ENCODE measurements around the gene ZC3H6. TPM values are rescaled to one million over a fixed set of nuclear protein-coding genes. Genes with fewer than 3 reads are reported as not detected.
"Not testable (repeated sequence)": the region's sequence is repeated elsewhere in the genome, so short reads cannot be mapped to it uniquely, and the experiment has no call there.

Gene ZC3H6
- total and polyA plus RNA-seq, 2 of the 13 experiments (the other 11 are each of a cell fraction or from before 2014, with no cell fraction given) = 0.71 to 0.93 TPM

DNA sequence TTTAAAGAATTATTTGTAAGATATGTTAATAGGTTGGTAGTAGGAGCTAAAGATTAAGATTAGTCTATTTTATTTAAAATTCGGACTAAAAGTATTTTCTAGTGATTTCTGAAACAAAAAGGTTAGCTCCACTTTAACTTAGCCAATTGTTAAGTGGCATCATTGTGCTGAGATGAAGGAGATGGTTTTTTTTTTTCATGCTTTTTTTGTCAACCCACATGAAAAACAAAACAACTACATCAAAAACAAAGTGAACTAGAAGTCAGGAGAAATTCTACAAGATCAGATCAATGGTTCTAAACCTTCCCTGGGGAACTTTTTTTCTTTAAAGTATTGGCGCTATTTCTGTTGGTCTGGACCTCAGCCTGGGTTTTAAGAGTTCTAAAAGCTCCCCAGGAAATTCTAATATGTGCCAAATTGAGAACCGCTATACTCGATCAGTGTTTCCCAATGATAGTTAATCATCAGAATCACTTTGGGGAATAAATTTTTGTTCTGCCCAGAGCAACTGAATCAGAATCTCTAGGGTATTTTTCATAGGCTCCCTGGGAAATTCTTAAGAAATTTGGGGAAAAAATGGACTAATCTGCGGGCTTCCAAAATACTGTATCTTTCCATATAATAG, 2.3 kb downstream of the ZC3H6 start:
- CTCF ChIA-PET (ENCODE audit: low intra/inter-chr PET ratio, low total read pairs) = no interaction called here

DNA sequence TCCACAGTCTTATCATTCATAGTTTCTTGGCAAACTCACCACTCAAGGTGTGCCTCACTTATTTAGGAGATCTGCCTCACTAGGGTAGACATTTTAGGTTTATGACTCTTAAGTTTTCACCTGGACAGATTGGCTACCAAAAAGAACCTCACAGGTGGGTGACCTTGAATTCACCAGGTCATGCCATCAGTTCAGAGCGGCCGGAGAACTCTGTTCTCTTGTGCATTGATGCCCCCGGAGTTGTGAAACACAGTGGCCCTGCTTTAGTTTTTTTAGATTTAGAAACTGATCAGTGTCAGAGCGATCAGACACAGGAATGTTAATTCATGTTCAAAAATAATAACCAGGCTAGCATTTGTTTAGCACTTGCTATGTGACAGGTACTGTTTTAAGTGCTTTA, 6.7 kb downstream of the ZC3H6 start:
- H3K9ac ChIP-seq (ENCODE audit: insufficient read depth, low read depth, low read length); H3K27me3 ChIP-seq (ENCODE audit: control insufficient read depth in 1 of 2, insufficient read depth in 2 of 2, low read length in 2 of 2); FAIRE-seq; DNase-seq (ENCODE audit: low spot score); H4K20me1 ChIP-seq (ENCODE audit: insufficient read depth, low read length); H2AFZ ChIP-seq (ENCODE audit: low read length); H3K36me3 ChIP-seq (replicated peaks in 1 of 2; ENCODE audit: control insufficient read depth in 1 of 2, insufficient read depth in 2 of 2, low read length in 2 of 2); H3K4me3 ChIP-seq (replicated peaks in 1 of 3; ENCODE audit: insufficient read depth in 1 of 3, low read depth in 2 of 3, low read length in 3 of 3); H3K9me3 ChIP-seq (ENCODE audit: low read length); H3K4me2 ChIP-seq (ENCODE audit: low read depth, low read length); in situ Hi-C loops (cut with HindIII; ENCODE audit: extremely low pct_ligation_motif_present, low pct_unique_long_range_greater_than_20kb); H3K27ac ChIP-seq (ENCODE audit: extremely low read length, insufficient read depth, low read length); intact Hi-C loops (cut with micrococcal nuclease; ENCODE audit: unreplicated experiment); CTCF ChIA-PET (ENCODE audit: low intra/inter-chr PET ratio, low total read pairs); POLR2A ChIA-PET; H3K79me2 ChIP-seq (ENCODE audit: insufficient read depth, low read length); BruUV-seq (replicated peaks): not testable (repeated sequence)
- peak; percentile 52; the same call in 2 of the 3 replicates for ATAC-seq
- peaks cover 14% of the 10 kb centered on the region for H3K4me1 ChIP-seq (ENCODE audit: insufficient read depth, low read length)
- WGBS (ENCODE audit: low lambda C conversion rate) = 28% methylated on average over 4 of the region's 4 CpGs

More for the DNA sequence above, 2.3 kb downstream of the ZC3H6 start:
- 97% methylated on average over 5 of the region's 5 CpGs for WGBS (ENCODE audit: low lambda C conversion rate)
- in situ Hi-C loops (cut with HindIII; ENCODE audit: extremely low pct_ligation_motif_present, low pct_unique_long_range_greater_than_20kb) (no loop called here), intact Hi-C loops (cut with micrococcal nuclease; ENCODE audit: unreplicated experiment) (no loop called here)
- Histone ChIP-seq H3K9ac (ENCODE audit: insufficient read depth, low read depth, low read length) (no peak overlapping the region), H3K4me2 (ENCODE audit: low read depth, low read length) (no peak overlapping the region), H3K79me2 (ENCODE audit: insufficient read depth, low read length) (no peaks in the 10 kb centered on the region), H3K36me3 (replicated peaks in 1 of 2; ENCODE audit: control insufficient read depth in 1 of 2, insufficient read depth in 2 of 2, low read length in 2 of 2) (no peaks in the 10 kb centered on the region), H2AFZ (ENCODE audit: low read length) (no peak overlapping the region), H3K9me3 (ENCODE audit: low read length) (no peaks in the 10 kb centered on the region), H3K27me3 (ENCODE audit: control insufficient read depth in 1 of 2, insufficient read depth in 2 of 2, low read length in 2 of 2) (no peaks in the 10 kb centered on the region; a peak in 1 of 5 replicates), H4K20me1 (ENCODE audit: insufficient read depth, low read length) (no peaks in the 10 kb centered on the region), H3K4me1 (ENCODE audit: insufficient read depth, low read length) (peaks cover 23% of the 10 kb centered on the region), H3K27ac (ENCODE audit: extremely low read length, insufficient read depth, low read length) (no peak overlapping the region), H3K4me3 (replicated peaks in 1 of 3; ENCODE audit: insufficient read depth in 1 of 3, low read depth in 2 of 3, low read length in 3 of 3) (no peak overlapping the region)
- BruUV-seq (replicated peaks) = no TSS peak
- TF ChIP-seq ZNF432 (CRISPR knock-in tag; IDR thresholded peaks at IDR 0.05; ENCODE audit: borderline replicate concordance) = no peak
- TF ChIP-seq RELA (CRISPR knock-in tag; IDR thresholded peaks at IDR 0.05) = no peak
- TF ChIP-seq PCBP1 (IDR thresholded peaks at IDR 0.05; ENCODE audit: borderline replicate concordance, low read depth, low read length) = no peak
- TF ChIP-seq, protein P1, sequence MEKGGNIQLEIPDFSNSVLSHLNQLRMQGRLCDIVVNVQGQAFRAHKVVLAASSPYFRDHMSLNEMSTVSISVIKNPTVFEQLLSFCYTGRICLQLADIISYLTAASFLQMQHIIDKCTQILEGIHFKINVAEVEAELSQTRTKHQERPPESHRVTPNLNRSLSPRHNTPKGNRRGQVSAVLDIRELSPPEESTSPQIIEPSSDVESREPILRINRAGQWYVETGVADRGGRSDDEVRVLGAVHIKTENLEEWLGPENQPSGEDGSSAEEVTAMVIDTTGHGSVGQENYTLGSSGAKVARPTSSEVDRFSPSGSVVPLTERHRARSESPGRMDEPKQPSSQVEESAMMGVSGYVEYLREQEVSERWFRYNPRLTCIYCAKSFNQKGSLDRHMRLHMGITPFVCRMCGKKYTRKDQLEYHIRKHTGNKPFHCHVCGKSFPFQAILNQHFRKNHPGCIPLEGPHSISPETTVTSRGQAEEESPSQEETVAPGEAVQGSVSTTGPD (CRISPR knock-in tag; IDR thresholded peaks at IDR 0.05) = no peak
- no peak for TF ChIP-seq PITX1 (CRISPR knock-in tag; IDR thresholded peaks at IDR 0.05)
- no peak for TF ChIP-seq ZNF335 (CRISPR knock-in tag; IDR thresholded peaks at IDR 0.05)
- DNase-seq (ENCODE audit: low spot score) (no peak), FAIRE-seq (no peak), ATAC-seq (no peak)
- POLR2A ChIA-PET = interaction anchor here (1.0 kb wide), 1 partner anchor 23 kb away, joined by 5 read pairs; the partner anchor contains the start of gene ZC3H8

DNA sequence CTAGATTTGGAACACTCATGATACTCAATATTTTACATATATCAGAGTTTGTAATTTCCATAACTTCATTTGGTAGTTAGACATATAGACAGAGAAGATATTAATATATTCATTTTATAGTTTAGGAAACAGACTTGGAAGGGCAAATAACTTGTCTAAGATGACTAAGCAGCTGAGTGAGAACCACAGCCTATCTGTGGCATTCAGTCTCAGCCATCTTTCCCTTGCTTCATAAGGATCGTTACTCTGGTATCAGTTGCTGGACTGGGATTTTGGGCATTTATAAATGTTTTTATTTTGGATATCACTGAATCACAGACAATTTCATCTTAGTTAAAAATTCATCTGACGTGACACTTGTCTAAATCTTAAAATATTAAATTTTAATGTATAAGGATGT, 8.1 kb downstream of the ZC3H6 start:
- DNase-seq (ENCODE audit: low spot score); H3K9ac ChIP-seq (ENCODE audit: insufficient read depth, low read depth, low read length); H3K4me3 ChIP-seq (replicated peaks in 1 of 3; ENCODE audit: insufficient read depth in 1 of 3, low read depth in 2 of 3, low read length in 3 of 3); intact Hi-C loops (cut with micrococcal nuclease; ENCODE audit: unreplicated experiment); ATAC-seq; in situ Hi-C loops (cut with HindIII; ENCODE audit: extremely low pct_ligation_motif_present, low pct_unique_long_range_greater_than_20kb); H4K20me1 ChIP-seq (ENCODE audit: insufficient read depth, low read length); POLR2A ChIA-PET; BruUV-seq (replicated peaks); H3K9me3 ChIP-seq (ENCODE audit: low read length); H3K27me3 ChIP-seq (ENCODE audit: control insufficient read depth in 1 of 2, insufficient read depth in 2 of 2, low read length in 2 of 2); FAIRE-seq; CTCF ChIA-PET (ENCODE audit: low intra/inter-chr PET ratio, low total read pairs); H3K36me3 ChIP-seq (replicated peaks in 1 of 2; ENCODE audit: control insufficient read depth in 1 of 2, insufficient read depth in 2 of 2, low read length in 2 of 2); H2AFZ ChIP-seq (ENCODE audit: low read length); H3K4me2 ChIP-seq (ENCODE audit: low read depth, low read length); H3K79me2 ChIP-seq (ENCODE audit: insufficient read depth, low read length); H3K27ac ChIP-seq (ENCODE audit: extremely low read length, insufficient read depth, low read length): not testable (repeated sequence)
- 94% methylated on average over 2 of the region's 2 CpGs for WGBS (ENCODE audit: low lambda C conversion rate)
- peaks cover 12% of the 10 kb centered on the region for H3K4me1 ChIP-seq (ENCODE audit: insufficient read depth, low read length)
